ENCODE data around the gene ARHGDIB.

- TF ChIP-seq, protein P1, sequence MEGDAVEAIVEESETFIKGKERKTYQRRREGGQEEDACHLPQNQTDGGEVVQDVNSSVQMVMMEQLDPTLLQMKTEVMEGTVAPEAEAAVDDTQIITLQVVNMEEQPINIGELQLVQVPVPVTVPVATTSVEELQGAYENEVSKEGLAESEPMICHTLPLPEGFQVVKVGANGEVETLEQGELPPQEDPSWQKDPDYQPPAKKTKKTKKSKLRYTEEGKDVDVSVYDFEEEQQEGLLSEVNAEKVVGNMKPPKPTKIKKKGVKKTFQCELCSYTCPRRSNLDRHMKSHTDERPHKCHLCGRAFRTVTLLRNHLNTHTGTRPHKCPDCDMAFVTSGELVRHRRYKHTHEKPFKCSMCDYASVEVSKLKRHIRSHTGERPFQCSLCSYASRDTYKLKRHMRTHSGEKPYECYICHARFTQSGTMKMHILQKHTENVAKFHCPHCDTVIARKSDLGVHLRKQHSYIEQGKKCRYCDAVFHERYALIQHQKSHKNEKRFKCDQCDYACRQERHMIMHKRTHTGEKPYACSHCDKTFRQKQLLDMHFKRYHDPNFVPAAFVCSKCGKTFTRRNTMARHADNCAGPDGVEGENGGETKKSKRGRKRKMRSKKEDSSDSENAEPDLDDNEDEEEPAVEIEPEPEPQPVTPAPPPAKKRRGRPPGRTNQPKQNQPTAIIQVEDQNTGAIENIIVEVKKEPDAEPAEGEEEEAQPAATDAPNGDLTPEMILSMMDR (IDR thresholded peaks at IDR 0.05 in 2 of 3, conservative IDR thresholded peaks at IDR 0.05 in 1 of 3; ENCODE audit: control insufficient read depth in 2 of 3, extremely low read depth in 1 of 3, insufficient read depth in 1 of 3, low read depth in 3 of 3, low read length in 3 of 3): no peak
- TF ChIP-seq SUPT20H (IDR thresholded peaks at IDR 0.05; ENCODE audit: borderline replicate concordance, control insufficient read depth, low read depth, low read length) (no peak), NRF1 (conservative IDR thresholded peaks at IDR 0.05; ENCODE audit: low read depth, low read length) (no peak), MYC (IDR thresholded peaks at IDR 0.05; ENCODE audit: insufficient read depth, insufficient read length, insufficient replicate concordance, low read length, severe bottlenecking) (no peak), RELA (IDR thresholded peaks at IDR 0.05; ENCODE audit: borderline replicate concordance, partially characterized antibody) (no peak), RAD21 (IDR thresholded peaks at IDR 0.05; ENCODE audit: insufficient read depth, low read depth, low read length) (no peak), SIN3A (IDR thresholded peaks at IDR 0.05; ENCODE audit: low read depth, low read length) (no peak)
- TF ChIP-seq, protein P2, sequence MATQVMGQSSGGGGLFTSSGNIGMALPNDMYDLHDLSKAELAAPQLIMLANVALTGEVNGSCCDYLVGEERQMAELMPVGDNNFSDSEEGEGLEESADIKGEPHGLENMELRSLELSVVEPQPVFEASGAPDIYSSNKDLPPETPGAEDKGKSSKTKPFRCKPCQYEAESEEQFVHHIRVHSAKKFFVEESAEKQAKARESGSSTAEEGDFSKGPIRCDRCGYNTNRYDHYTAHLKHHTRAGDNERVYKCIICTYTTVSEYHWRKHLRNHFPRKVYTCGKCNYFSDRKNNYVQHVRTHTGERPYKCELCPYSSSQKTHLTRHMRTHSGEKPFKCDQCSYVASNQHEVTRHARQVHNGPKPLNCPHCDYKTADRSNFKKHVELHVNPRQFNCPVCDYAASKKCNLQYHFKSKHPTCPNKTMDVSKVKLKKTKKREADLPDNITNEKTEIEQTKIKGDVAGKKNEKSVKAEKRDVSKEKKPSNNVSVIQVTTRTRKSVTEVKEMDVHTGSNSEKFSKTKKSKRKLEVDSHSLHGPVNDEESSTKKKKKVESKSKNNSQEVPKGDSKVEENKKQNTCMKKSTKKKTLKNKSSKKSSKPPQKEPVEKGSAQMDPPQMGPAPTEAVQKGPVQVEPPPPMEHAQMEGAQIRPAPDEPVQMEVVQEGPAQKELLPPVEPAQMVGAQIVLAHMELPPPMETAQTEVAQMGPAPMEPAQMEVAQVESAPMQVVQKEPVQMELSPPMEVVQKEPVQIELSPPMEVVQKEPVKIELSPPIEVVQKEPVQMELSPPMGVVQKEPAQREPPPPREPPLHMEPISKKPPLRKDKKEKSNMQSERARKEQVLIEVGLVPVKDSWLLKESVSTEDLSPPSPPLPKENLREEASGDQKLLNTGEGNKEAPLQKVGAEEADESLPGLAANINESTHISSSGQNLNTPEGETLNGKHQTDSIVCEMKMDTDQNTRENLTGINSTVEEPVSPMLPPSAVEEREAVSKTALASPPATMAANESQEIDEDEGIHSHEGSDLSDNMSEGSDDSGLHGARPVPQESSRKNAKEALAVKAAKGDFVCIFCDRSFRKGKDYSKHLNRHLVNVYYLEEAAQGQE (IDR thresholded peaks at IDR 0.05; ENCODE audit: low read depth, low read length): no peak
- TF ChIP-seq, protein P3, sequence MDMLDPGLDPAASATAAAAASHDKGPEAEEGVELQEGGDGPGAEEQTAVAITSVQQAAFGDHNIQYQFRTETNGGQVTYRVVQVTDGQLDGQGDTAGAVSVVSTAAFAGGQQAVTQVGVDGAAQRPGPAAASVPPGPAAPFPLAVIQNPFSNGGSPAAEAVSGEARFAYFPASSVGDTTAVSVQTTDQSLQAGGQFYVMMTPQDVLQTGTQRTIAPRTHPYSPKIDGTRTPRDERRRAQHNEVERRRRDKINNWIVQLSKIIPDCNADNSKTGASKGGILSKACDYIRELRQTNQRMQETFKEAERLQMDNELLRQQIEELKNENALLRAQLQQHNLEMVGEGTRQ (IDR thresholded peaks at IDR 0.05; ENCODE audit: borderline replicate concordance, low read depth, low read length): no peak
- TF ChIP-seq, protein P4, sequence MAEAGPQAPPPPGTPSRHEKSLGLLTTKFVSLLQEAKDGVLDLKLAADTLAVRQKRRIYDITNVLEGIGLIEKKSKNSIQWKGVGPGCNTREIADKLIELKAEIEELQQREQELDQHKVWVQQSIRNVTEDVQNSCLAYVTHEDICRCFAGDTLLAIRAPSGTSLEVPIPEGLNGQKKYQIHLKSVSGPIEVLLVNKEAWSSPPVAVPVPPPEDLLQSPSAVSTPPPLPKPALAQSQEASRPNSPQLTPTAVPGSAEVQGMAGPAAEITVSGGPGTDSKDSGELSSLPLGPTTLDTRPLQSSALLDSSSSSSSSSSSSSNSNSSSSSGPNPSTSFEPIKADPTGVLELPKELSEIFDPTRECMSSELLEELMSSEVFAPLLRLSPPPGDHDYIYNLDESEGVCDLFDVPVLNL (IDR thresholded peaks at IDR 0.05; ENCODE audit: low read depth, low read length): no peak
Observed at GRCh38 chr12:15005064-15005463, 43.7 kb upstream of the ARHGDIB start.

Measured in GM12878 (cell line).